HG02943 (cell line): ENCODE data around the gene USP2.
"Not testable (repeated sequence)": the region's sequence is repeated elsewhere in the genome, so short reads cannot be mapped to it uniquely, and the experiment has no call there.

ENCODE experiments used
- ATAC-seq: cut with Tn5 transposase; IDR thresholded peaks from one replicate; pipeline ENCODE4 v1.9.1; 2021; ENCODE audit warnings: mild to moderate bottlenecking, low read depth, moderate library complexity; ENCODE audit not compliant: unreplicated experiment

USP2 gene

DNA sequence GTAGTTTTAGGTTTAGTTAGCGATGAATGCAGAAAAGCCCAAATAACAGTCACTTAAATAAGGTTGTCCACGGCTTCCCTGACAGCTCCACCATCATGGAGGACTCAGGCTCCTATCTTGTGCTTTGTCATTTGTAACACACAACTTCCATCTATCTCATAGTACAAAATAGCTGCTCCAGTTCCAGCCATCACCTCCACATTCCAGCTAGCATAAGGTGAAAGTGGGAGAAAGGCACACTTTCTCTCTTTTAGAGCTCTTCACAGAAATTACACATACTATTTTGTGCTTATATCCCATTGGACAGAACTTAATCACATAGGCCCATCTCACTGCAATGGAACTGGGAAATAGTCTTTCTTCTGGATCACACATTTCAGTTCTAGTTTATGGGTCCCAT is 32.8 kb upstream of the USP2 start:
- no peak for ATAC-seq

DNA sequence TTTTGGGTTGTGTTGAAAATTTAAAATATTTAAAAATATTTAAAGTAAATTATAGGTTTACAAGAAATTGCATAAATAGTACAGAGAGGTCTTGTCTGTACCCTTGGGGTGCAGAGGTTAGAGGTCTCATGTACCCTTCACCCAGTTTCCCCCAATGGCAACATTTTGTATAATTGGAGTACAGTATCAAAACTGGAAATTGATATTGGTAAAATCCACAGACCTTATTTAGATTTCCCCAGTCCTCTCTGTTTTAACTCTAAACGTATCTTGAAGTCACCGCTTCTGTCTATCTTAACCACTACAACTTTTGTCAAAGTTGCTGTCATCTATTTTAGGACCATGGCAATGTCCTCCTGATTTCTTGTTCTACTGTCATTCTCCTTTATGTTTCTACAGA is 30.6 kb upstream of the USP2 start:
- ATAC-seq = no peak

DNA sequence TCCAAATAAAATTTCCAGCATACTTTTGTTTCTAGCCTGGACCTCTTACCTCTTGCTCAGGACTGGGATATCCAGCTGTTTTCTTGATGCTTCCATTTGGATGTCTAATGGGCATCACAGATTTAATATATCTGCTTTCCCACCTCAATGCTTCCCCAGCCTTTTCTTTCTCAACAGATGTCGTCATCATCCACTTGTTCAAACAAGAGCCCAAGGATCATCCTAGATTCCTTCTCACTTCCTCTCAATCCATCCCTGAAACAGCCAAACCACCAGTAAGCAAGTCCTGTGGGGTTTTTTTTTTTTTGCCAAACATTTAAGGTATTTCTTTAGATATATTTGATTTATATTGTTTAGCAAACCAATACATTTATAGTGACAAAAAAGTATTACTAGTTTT is 29.0 kb upstream of the USP2 start:
- no peak for ATAC-seq

- ATAC-seq = no peak
Measured at GRCh38 chr11:119409731-119410130, 28.2 kb upstream of the USP2 start.

- ATAC-seq = no peak
Measured at GRCh38 chr11:119406005-119406404, 24.5 kb upstream of the USP2 start.

DNA sequence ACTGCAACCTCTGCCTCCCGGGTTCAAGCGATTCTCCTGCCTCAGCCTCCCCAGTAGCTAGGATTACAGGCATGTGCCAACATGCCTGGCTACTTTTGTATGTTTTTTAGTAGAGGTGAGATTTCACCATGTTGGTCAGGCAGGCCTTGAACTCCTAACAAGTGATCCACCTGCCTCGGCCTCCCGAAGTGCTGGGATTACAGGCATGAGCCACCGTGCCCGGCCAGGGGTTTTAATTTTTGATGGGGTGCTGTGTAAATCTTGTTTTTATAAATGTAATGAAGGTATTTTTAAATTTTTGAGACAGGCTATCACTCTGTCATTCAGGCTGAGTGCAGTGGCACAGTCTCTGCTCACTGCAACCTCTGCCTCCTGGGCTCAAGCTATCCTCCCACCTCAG is 24.0 kb upstream of the USP2 start:
- not testable (repeated sequence) for ATAC-seq

DNA sequence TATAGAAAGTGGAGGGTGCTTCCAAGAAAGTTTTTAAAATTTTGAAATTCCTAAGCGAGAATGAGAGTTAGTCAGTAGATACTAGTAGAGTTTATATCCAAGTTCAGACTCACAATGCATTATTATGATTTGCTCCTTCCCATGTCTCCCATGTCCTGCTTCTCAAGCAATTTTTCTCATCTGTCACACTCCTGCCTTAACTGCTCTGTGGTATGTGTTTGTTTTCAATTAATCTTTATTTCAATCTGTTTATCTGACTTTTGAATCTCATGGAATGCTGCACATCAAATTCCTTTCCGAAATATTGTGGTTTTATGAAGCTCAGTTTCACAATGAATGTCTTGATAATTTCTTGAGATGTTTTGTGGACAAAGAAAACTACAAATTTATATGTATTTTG is 23.4 kb upstream of the USP2 start:
- no peak for ATAC-seq

GRCh38 chr11:119403021-119403420 is 21.5 kb upstream of the USP2 start:
- ATAC-seq = no peak

DNA sequence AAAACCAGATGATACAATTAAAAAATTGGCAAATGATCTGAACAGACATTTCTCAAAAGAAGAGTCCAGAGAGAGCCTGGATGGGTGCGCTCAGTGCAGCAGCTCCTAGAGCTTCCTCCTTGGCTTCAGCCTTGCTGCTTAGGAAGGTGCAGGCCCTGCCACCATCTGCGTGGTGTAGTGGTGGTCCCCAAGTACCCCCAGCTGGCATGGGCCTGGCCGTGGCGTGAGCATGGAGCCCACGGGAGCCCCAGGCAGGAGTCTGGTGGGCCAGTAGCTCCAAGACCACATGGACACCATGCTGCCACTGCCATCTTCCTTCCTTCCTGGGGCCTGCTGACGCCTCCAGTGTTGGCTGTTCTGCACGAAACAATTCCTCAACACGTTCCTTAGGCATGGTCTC is 21.0 kb upstream of the USP2 start:
- ATAC-seq = no peak

- no peak for ATAC-seq
Measured at GRCh38 chr11:119400860-119401259, 19.4 kb upstream of the USP2 start.

GRCh38 chr11:119397740-119398139 is 16.2 kb upstream of the USP2 start:
- no peak for ATAC-seq

DNA sequence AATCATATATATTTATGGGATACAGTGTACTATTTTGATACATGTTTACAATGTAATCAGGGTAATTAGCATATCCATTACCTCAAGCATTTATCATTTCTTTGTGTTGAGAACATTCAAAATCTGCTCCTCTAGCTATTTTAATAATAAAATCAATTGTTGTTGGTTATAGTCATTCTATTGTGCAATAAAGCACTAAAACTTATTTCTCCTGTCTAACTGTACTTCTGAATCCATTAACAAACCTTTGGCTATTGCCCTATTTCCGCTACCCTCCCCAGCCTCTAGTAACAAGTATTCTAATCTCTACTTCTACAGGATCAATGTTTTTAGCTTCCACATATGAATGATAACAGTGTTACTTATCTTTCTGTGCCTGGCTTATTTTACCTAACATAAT is 15.3 kb upstream of the USP2 start:
- ATAC-seq = no peak

DNA sequence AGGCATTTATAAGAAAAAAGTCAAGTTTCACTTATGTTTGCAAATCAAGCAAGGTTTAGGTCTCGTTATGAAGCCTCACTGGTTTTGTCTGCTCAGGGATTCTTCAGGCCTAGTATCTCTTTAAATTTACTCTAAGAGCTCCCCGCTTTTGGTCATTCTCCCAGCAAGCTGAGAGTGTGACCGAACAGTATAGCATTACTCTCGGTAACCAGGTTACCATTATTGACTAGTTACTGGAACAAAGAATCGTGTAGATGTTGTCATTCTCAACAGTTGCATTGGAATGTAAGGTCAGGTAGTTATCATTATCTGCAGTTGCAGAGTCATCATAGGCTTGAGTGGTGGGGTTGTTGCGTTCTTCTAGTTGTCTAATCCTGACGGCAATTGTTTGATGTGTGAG is 9.8 kb upstream of the USP2 start:
- ATAC-seq = no peak

DNA sequence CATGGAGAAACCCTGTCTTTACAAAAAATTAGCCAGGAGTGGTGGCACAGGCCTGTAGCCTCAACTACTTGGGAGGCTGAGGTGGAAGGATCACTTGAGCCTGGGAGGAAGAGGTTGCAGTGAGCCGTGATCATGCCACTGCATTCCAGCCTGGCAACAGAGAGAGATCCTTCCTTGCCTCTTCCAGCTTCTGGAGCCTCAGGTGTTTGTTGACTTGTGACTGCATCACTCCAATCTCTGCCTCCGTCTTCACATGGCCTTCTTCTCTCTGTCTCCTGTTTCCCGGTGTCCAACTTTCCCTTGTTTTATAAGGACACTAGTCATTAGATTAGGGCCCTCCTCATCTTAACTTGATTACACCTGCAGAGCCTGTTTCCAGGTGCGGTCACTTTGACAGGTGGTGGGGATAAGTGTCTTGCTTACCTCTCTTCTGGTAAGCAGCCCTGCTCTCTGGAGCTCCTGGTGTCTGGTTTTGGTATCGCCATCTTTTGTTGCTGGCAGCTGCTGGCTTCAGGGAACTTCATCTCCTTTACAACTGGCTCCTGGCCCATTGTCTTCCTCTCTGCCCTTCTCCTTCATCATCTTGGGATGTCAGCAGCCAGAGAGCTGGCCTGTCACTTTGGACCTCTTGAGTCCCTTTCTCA is 8.2 kb upstream of the USP2 start:
- no peak for ATAC-seq

GRCh38 chr11:119388103-119388502 is 6.6 kb upstream of the USP2 start:
- no peak for ATAC-seq

GRCh38 chr11:119384332-119384731 is 2.8 kb upstream of the USP2 start:
- no peak for ATAC-seq

- not testable (repeated sequence) for ATAC-seq
Measured at GRCh38 chr11:119382513-119382912, 1.0 kb upstream of the USP2 start.

GRCh38 chr11:119382101-119382500 is 611 bp upstream of the USP2 start:
- ATAC-seq = no peak

DNA sequence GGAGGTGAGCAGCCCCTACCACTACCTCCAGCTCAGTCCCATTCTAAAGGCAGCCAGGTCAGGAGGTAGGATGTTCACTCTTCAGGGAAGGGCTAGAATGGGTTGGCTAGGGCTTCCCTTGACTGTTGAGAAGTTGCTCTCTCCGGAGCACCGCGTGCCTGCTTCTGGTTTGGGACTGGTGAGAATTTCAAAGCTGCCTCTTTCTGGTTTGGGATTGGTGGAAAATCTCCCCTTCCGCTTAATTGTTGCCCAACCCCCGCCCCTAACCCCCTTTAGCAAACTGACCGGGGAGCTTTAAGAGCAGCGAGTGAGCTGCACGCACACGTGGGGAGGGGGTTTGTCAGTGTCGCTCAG is 686 bp downstream of the USP2 start:
- ATAC-seq = no peak

GRCh38 chr11:119380160-119380826 is 1.2 kb downstream of the USP2 start:
- no peak for ATAC-seq

DNA sequence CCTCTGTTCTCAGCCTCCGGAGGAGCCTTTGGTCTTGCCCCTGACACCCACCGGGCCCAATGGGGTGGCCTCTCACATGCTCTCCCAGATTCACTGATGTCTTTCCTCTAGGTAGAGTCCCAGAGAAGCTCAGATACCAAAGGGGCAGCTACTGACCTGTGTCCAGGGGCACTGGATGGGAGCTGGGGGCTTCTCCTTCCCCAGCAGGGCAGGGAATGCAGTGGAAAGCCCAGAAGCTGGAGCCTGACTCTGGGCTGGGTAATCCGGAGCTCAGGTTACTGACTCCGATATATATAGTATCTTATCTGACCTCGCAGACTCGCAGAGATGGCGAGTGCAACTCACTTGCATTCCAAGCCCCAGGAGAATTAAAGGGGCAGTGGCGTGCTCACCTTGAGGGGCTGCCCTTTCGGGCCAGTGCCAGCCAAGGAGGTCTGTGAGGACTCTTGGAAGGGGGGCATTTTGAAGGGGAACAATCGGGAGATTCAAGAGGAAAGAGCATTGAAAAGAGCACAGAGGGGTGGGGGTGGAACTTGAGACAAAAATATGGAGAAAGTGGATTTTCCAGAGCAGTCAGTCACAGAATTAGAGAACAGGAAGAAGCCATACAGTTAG is 2.5 kb downstream of the USP2 start:
- ATAC-seq = no peak

DNA sequence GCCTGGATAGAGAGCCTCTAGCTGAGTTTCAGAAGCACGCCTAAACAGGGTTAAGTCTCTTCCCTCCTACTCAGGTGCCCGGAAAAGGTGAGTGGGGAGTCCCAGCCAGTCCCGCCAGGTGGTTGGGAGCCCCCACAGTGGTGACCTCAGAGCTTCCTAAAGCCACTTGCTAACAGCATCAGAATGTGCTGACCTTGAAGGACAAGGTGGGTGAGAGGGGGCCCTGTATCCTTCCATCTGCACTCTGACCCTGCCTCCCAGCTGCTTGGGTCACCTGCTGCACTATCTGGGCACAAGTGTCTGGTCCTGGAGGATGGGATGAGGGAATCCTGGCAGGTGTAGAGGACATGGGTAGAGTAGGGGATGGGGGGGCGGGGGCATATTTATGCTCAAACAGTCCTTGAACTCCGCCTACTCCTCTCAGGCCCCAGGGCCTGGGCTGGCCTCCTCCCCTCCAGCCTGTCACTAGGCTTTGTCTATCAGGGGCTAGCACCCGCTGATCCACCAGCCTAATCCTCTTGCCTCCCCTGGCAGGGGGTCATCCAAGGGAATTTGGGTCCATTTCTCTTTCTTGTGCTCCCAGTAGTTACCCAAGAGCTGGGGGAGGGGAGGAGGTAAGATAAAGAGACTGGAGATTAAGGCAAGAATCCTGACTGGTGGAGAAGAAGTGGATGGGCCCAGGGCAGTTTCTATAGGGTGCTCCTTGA is 3.4 kb downstream of the USP2 start:
- ATAC-seq = no peak
